ENCODE measurements around the gene POLR2A.
"Not testable (repeated sequence)": the region's sequence is repeated elsewhere in the genome, so short reads cannot be mapped to it uniquely, and the experiment has no call there.

Gene POLR2A

GRCh38 chr17:7479213-7480088 is 4.7 kb upstream of the POLR2A start, which contains the start of gene ZBTB4:
Gene ZBTB4, minus strand, starts transcription at chr17:7479631. Its CDS starts 12,830 bp downstream, at chr17:7466801.
- DNase-seq (ENCODE audit: low read depth): peak; percentile 67

DNA sequence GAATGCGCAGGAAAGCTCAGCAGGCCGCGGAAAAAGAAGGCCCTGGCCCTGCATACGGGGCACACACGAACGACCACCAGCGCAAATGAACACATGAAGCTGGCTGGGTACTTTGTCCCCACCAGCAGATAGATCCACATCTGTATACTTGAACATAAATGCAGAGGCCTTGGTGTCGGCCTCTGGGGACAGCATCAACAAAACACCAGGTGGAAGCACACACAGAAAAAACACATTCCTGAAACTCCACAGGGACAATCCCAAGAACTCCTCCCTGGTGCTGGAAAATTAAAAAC is 4.1 kb upstream of the POLR2A start:
- DNase-seq (ENCODE audit: low read depth): no peak

DNA sequence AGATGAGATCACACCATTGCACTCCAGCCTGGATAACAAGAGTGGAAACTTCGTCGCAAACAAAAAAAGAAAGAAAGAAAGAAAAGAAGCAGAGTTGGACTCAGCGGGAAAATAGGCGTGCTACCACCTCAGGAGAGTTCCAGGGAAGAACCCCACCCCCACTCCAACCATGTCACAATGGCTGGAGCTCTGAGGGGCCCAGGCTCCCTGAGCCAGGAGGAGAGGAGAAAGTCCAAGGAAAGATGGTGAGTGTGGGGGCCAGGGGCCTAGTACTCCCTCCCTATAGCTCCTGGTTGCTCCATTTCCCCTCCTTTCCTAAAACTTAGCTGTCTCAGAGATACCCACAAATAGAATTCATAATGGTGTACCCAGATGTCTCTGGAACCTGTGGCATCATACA is 2.9 kb upstream of the POLR2A start, which contains the start of gene SLC35G6:
TSS of gene SLC35G6 (plus strand) at position 172 of the 400 bp plus-strand sequence. CDS start at position 243, 71 bp downstream.
- DNase-seq (ENCODE audit: low read depth): not testable (repeated sequence)

GRCh38 chr17:7481842-7482741 is 2.1 kb upstream of the POLR2A start:
- DNase-seq (ENCODE audit: low read depth): not testable (repeated sequence)

GRCh38 chr17:7482742-7483088 is 1.5 kb upstream of the POLR2A start:
- DNase-seq (ENCODE audit: low read depth): not testable (repeated sequence)

DNA sequence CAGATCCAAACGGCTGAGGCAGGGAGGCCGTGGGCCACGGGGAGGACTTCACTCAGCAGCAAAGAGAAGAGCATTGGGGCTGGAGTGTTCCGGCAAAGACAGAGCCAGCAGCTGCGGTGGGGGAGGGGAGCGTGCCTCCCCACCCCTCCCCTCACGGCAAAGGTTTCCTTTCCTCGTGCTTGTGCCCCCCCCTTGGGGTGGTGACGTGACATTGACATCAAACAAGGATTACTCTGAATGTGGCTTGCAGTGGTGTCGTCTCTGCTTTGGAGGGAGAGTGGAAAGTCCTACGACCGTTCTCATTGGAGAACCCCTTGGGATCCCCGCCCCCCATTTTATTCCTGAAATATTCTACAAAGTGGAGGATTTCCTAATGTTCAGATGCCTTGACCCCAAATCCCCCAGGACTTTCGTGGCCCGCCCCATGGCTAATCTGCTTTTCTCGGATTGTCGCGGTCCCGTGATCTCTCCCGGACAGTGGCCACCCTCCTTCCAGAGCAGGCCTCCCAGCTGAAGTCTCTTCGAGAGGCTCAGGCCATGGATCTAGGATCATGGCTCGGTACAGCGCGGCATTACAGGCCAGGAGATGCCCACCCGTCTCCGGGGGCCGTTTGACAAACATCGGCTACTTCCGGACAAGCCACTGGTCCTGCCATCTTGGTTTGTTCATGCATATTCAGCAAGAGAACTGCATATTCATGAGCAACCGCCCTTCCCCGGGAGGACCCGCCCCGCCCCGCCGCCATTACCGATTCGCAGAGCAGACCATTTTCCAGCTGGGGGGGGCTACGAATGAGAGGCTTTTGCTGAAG is 705 bp upstream of the POLR2A start:
- peak; percentile 94 for DNase-seq (ENCODE audit: low read depth)

GRCh38 chr17:7484919-7485377 is 782 bp downstream of the POLR2A start:
- DNase-seq (ENCODE audit: low read depth): no peak

DNA sequence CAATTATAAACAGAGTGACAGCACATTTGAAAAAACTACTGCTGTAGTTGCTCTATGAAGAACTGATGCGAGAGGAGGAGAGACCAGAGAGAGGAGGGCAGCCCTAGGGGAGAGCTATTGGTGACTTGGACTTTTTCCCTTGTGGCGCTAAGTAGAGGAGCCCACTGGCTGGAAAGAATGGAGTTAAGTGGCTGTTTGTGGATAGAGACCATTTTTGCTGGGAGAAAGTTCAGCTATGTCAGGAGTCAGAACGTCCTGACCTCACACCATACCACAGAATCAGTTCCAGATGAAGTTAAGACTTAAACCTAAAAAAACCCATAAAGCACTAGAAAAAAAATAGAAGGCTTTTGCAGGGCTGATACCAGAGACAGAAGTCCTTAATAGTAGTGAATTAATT is 2.0 kb downstream of the POLR2A start:
- peak; percentile 37 for DNase-seq (ENCODE audit: low read depth)

DNA sequence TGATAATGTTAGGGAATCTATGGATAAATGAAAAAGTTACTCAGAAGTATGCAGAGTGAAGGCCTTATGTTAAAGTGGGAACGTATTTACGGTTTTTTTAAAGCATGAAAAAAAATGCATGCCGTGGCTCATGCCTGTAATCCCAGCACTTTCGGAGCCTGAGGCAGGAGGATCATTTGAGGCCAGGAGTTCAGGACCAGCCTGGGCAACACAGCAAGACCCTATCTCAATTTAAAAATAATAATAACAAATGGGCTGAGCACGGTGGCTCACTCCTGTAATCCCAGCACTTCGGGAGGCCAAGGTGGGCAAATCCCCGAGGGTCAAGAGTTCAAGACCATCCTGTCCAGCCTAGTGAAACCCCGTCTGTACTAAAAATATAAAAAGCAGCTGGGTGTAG is 6.0 kb downstream of the POLR2A start:
- DNase-seq (ENCODE audit: low read depth): no peak

GRCh38 chr17:7491583-7491982 is 7.4 kb downstream of the POLR2A start:
- no peak for DNase-seq (ENCODE audit: low read depth)

DNA sequence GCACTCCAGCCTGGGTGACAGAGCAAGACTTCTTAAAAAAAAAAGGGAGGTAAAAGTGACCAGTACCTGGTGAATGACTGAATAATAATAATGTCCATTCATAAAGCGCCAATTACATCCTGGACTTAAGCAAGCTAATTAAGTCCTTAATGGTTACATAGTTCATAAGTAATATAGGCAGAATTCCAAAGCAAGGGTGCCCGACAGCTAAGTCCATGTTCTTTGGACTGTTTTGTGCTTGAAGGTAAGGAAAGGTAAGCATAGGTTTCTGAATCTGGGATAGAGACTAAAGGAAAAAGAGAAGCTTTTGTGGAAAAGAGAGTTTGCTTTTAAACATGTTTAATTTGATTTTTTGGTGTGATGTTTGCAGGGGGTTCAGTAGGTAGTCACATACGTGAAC is 9.8 kb downstream of the POLR2A start:
- no peak for DNase-seq (ENCODE audit: low read depth)

- no peak for DNase-seq (ENCODE audit: low read depth)
Observed at GRCh38 chr17:7495906-7496434, 11.8 kb downstream of the POLR2A start.

DNA sequence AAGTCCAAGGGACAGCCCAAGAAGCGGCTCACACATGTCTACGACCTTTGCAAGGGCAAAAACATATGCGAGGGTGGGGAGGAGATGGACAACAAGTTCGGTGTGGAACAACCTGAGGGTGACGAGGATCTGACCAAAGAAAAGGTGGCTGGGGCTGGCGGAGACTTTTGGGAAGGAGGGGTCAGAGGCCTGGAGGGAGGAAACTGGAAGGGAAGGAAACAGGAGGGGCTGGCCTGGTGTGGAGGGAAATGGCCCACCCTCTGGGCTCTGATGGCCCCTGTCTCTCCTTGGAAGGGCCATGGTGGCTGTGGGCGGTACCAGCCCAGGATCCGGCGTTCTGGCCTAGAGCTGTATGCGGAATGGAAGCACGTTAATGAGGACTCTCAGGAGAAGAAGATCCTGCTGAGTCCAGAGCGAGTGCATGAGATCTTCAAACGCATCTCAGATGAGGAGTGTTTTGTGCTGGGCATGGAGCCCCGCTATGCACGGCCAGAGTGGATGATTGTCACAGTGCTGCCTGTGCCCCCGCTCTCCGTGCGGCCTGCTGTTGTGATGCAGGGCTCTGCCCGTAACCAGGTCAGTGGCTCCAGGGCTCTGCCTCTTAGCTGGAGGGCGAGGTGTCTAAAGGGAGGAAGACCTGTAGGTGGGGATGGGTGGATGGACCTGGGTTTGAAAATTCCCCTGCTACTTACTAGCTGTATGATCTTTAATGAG is 12.5 kb downstream of the POLR2A start:
- DNase-seq (ENCODE audit: low read depth): no peak

GRCh38 chr17:7497228-7497627 is 13.1 kb downstream of the POLR2A start:
- no peak for DNase-seq (ENCODE audit: low read depth)

DNA sequence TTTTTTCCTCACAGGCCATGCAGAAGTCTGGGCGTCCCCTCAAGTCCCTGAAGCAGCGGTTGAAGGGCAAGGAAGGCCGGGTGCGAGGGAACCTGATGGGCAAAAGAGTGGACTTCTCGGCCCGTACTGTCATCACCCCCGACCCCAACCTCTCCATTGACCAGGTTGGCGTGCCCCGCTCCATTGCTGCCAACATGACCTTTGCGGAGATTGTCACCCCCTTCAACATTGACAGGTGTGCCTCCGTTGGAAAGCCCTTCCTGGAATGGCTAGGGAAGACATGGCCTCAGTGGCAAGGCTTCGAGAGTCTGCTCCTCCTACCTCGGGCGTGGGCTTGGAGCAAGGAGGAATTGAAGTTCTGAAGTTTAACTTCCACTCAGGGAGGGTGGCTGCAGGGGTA is 13.5 kb downstream of the POLR2A start:
- no peak for DNase-seq (ENCODE audit: low read depth)

GRCh38 chr17:7499161-7499560 is 15.0 kb downstream of the POLR2A start:
- DNase-seq (ENCODE audit: low read depth): no peak

GRCh38 chr17:7501729-7502128 is 17.6 kb downstream of the POLR2A start:
- no peak for DNase-seq (ENCODE audit: low read depth)

DNA sequence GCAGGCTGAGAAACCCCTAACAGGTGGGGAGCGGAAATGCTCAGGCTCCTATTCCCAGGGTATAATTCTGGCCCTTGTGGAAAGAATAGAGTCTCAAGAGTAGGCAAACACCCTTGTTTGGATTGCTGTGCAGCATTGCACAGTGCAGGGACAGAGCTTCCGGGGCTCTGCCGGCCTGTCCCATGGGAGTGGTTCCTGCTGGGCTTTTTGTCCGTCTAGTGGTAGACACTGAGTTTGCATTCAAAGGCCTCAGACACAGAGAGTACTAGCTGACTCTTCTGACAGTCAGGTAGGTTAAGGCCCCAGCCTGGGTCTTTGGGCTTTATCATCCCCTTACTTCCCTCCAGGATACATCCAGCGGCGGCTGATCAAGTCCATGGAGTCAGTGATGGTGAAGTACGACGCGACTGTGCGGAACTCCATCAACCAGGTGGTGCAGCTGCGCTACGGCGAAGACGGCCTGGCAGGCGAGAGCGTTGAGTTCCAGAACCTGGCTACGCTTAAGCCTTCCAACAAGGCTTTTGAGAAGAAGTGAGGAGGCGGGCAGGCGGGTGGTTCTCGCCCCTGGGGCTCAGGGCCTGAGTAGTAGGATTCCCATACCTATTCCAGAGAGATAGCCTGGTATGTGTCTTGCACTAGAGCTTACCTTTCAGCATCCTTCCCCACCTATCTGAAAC is 18.1 kb downstream of the POLR2A start:
- no peak for DNase-seq (ENCODE audit: low read depth)

DNA sequence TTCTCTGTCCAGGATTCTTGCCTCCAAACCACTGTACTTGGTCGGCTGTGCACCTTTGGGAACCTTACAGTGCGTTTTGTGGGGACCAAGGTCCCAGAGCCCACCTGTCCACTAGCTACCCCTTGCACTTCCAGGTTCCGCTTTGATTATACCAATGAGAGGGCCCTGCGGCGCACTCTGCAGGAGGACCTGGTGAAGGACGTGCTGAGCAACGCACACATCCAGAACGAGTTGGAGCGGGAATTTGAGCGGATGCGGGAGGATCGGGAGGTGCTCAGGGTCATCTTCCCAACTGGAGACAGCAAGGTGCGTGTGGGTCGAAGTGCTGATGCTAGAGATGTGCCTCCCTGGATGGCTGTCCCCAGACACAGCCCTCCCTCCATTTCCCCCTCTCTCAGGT is 18.8 kb downstream of the POLR2A start:
- peak; percentile 44 for DNase-seq (ENCODE audit: low read depth)

- DNase-seq (ENCODE audit: low read depth): no peak
Observed at GRCh38 chr17:7503521-7503920, 19.4 kb downstream of the POLR2A start.

DNA sequence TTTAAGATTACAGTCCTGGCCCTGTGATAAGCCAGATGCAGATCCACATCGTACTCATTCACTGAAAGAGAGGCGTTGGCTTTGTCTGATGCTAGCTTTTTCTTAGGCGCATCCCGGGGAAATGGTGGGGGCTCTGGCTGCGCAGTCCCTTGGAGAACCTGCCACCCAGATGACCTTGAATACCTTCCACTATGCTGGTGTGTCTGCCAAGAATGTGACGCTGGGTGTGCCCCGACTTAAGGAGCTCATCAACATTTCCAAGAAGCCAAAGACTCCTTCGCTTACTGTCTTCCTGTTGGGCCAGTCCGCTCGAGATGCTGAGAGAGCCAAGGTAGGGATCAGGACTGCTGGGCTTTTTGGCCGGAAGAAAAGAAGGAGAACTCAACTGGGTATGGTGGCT is 24.0 kb downstream of the POLR2A start:
- DNase-seq (ENCODE audit: low read depth): no peak
